CD8-positive, alpha-beta memory T cell (primary cell): ENCODE results near the gene IL26. TPM values are rescaled to one million over a fixed set of nuclear protein-coding genes. Genes with fewer than 3 reads are reported as not detected.

Experiments
- CTCF ChIA-PET: fragments of 350-600 bp; sonication (Branson Sonifier 250); formaldehyde crosslinking; loops from one replicate; lab custom pipeline; 2021; ENCODE audit warnings: antibody characterized with exemption; lab: Charles Lee
- POLR2A ChIA-PET: fragments of 350-600 bp; sonication (Branson Sonifier 250); formaldehyde crosslinking; loops from one replicate; lab custom pipeline; 2021; ENCODE audit warnings: antibody characterized with exemption; lab: Charles Lee
- DNase-seq, 5 donors: peaks; one replicate each; pipeline versions ENCODE4 v3.0.0 to v3.0.0-alpha.2; 2020 to 2022; ENCODE audit warnings: mixed read lengths in 1 of 5
- H3K27ac ChIP-seq: one replicate; pipeline ENCODE4 v1.7.0; 2013; ENCODE audit warnings: low read depth, mild to moderate bottlenecking, low read length, moderate library complexity
- H3K27me3 ChIP-seq: 2 replicates; pipeline ENCODE4 v1.7.0; 2013; ENCODE audit warnings: low read length, mild to moderate bottlenecking; ENCODE audit not compliant: insufficient read depth, poor library complexity, severe bottlenecking
- H3K36me3 ChIP-seq: 2 replicates; pipeline ENCODE4 v1.7.0; 2013; ENCODE audit warnings: mild to moderate bottlenecking, low read length, moderate library complexity; ENCODE audit not compliant: insufficient read depth
- H3K4me1 ChIP-seq: 2 replicates; pipeline ENCODE4 v1.7.0; 2013; ENCODE audit warnings: mild to moderate bottlenecking, low read length, moderate library complexity; ENCODE audit not compliant: insufficient read depth
- H3K4me3 ChIP-seq: 2 replicates; pipeline ENCODE4 v1.7.0; 2013; ENCODE audit warnings: mild to moderate bottlenecking, low read length
- H3K9me3 ChIP-seq: 2 replicates; pipeline ENCODE4 v1.7.0; 2013; ENCODE audit warnings: mild to moderate bottlenecking, low read length
- H3K27ac Mint-ChIP-seq, 8 donors: one replicate each; pipeline ENCODE4 v1.8.0; 2020 to 2021; ENCODE audit warnings: mixed read lengths in 8 of 8, mild to moderate bottlenecking in 6 of 8, inconsistent platforms in 3 of 8, moderate library complexity in 3 of 8
- H3K27me3 Mint-ChIP-seq, 2 donors: one replicate each; pipeline ENCODE4 v1.8.0; 2020 to 2021; ENCODE audit warnings: mixed read lengths in 2 of 2, mild to moderate bottlenecking in 1 of 2, moderate library complexity in 1 of 2
- H3K36me3 Mint-ChIP-seq, 3 donors: one replicate each; pipeline ENCODE4 v1.8.0; 2020 to 2021; ENCODE audit warnings: mixed read lengths in 3 of 3, inconsistent platforms in 1 of 3, mild to moderate bottlenecking in 1 of 3
- H3K4me1 Mint-ChIP-seq, 3 donors: one replicate each; pipeline ENCODE4 v1.8.0; 2020 to 2021; ENCODE audit warnings: mixed read lengths in 3 of 3, inconsistent platforms in 1 of 3, mild to moderate bottlenecking in 1 of 3
- H3K4me3 Mint-ChIP-seq, 7 donors: one replicate each; pipeline ENCODE4 v1.8.0; 2020 to 2021; ENCODE audit warnings: mixed read lengths in 7 of 7, mild to moderate bottlenecking in 6 of 7, moderate library complexity in 4 of 7, inconsistent platforms in 2 of 7
- H3K9me3 Mint-ChIP-seq, 5 donors: one replicate each; pipeline ENCODE4 v1.8.0; 2020 to 2022; ENCODE audit warnings: mixed read lengths in 5 of 5, mild to moderate bottlenecking in 3 of 5, moderate library complexity in 2 of 5, inconsistent platforms in 1 of 5
- polyA plus RNA-seq: library from polyadenylated mRNA; unstranded; fragments of 300-500 nt; fragmentation: Illumina TruSeq; gene quantifications from one replicate; pipeline ENCODE4 v1.2.3, GENCODE V29; 2021
- total RNA-seq, 2 experiments: library from RNA; stranded (reverse); gene quantifications; one replicate each; pipeline ENCODE4 v1.2.3, GENCODE V29; 2021

The IL26 gene
- total and polyA plus RNA-seq, 3 experiments from 2014 or later, result 0.28 to 1.00 (median 0.88) TPM

- no peak for DNase-seq
- Mint-ChIP-seq H3K9me3 (no peaks in the 10 kb centered on the region), H3K4me3 (peak overlapping the region in 2 of 7 donors; percentile 89 to 96), H3K27ac (peak overlapping the region in 5 of 8 donors; percentile 38 to 97 (median 94)), H3K4me1 (peaks cover 38 to 58% (median 50%) of the 10 kb centered on the region in 3 donors), H3K27me3 (peaks cover 0 to 3% of the 10 kb centered on the region in 2 donors), H3K36me3 (peaks cover 1 to 5% (median 2%) of the 10 kb centered on the region in 3 donors)
- ChIA-PET POLR2A (interaction anchor here (1.2 kb wide), 1 partner anchor 13 kb away, joined by 3 read pairs; no protein-coding TSS in a partner anchor), CTCF (interaction anchor here (0.8 to 2.5 kb wide), 2 partner anchors 15 to 882 kb away, joined by 4 to 10 read pairs; no protein-coding TSS in a partner anchor)
- Histone ChIP-seq H3K27me3 (no peaks in the 10 kb centered on the region), H3K9me3 (no peaks in the 10 kb centered on the region), H3K4me3 (no peak overlapping the region), H3K36me3 (no peaks in the 10 kb centered on the region), H3K4me1 (peaks cover 37% of the 10 kb centered on the region), H3K27ac (no peak overlapping the region)
Observed at GRCh38 chr12:68237619-68238018, 12.0 kb upstream of the IL26 start.

- Mint-ChIP-seq H3K27me3 (peaks cover 0 to 3% of the 10 kb centered on the region in 2 donors), H3K4me1 (peaks cover 38 to 58% (median 50%) of the 10 kb centered on the region in 3 donors), H3K4me3 (peak overlapping the region; percentile 76 to 96 (median 89)), H3K9me3 (no peaks in the 10 kb centered on the region), H3K36me3 (peaks cover 1 to 5% (median 2%) of the 10 kb centered on the region in 3 donors), H3K27ac (peak overlapping the region; percentile 68 to 97 (median 94))
- Histone ChIP-seq H3K4me3 (peak overlapping the region; percentile 52), H3K4me1 (peaks cover 37% of the 10 kb centered on the region), H3K9me3 (no peaks in the 10 kb centered on the region), H3K27me3 (no peaks in the 10 kb centered on the region), H3K27ac (no peak overlapping the region), H3K36me3 (no peaks in the 10 kb centered on the region)
- ChIA-PET CTCF (interaction anchor here (0.8 to 2.5 kb wide), 3 partner anchors 14 to 881 kb away, joined by 3 to 10 read pairs (median 4); no protein-coding TSS in a partner anchor), POLR2A (interaction anchor here (1.2 kb wide), 1 partner anchor 12 kb away, joined by 3 read pairs; no protein-coding TSS in a partner anchor)
- DNase-seq, result no peak
Observed at GRCh38 chr12:68237078-68237477, 11.5 kb upstream of the IL26 start.

GRCh38 chr12:68236421-68237059 is 10.9 kb upstream of the IL26 start:
- H3K4me1 Mint-ChIP-seq, result peaks cover 38 to 58% (median 49%) of the 10 kb centered on the region in 3 donors
- Histone ChIP-seq H3K4me1 (peaks cover 35% of the 10 kb centered on the region), H3K27me3 (no peaks in the 10 kb centered on the region), H3K4me3 (peak overlapping the region; percentile 52), H3K27ac (no peak overlapping the region), H3K9me3 (no peaks in the 10 kb centered on the region), H3K36me3 (no peaks in the 10 kb centered on the region)
- ChIA-PET CTCF (interaction anchor here (0.8 to 2.5 kb wide), 5 partner anchors 13 to 881 kb away, joined by 3 to 10 read pairs (median 3); no protein-coding TSS in a partner anchor), POLR2A (interaction anchor here (1.2 kb wide), 1 partner anchor 12 kb away, joined by 3 read pairs; no protein-coding TSS in a partner anchor)
- DNase-seq, result peak in 4 of 5 donors; percentile 11 to 62 (median 56)
- no peaks in the 10 kb centered on the region for H3K9me3 Mint-ChIP-seq
- H3K36me3 Mint-ChIP-seq, result peaks cover 1 to 5% (median 2%) of the 10 kb centered on the region in 3 donors
- peaks cover 0 to 3% of the 10 kb centered on the region in 2 donors for H3K27me3 Mint-ChIP-seq
- peak overlapping the region; percentile 76 to 96 (median 89) for H3K4me3 Mint-ChIP-seq
- peak overlapping the region; percentile 68 to 97 (median 94) for H3K27ac Mint-ChIP-seq

- H3K9me3 Mint-ChIP-seq, result no peaks in the 10 kb centered on the region
- peaks cover 0 to 2% (median 1%) of the 10 kb centered on the region in 3 donors for H3K36me3 Mint-ChIP-seq
- Histone ChIP-seq H3K27ac (no peak overlapping the region), H3K4me3 (no peak overlapping the region), H3K27me3 (no peaks in the 10 kb centered on the region), H3K9me3 (no peaks in the 10 kb centered on the region), H3K36me3 (no peaks in the 10 kb centered on the region), H3K4me1 (peaks cover 26% of the 10 kb centered on the region)
- H3K27me3 Mint-ChIP-seq, result peaks cover 0 to 3% of the 10 kb centered on the region in 2 donors
- DNase-seq, result no peak
- H3K27ac Mint-ChIP-seq, result peak overlapping the region in 6 of 8 donors; percentile 32 to 97 (median 73)
- CTCF ChIA-PET, result interaction anchor here (1.1 to 2.5 kb wide), 3 partner anchors 13 to 129 kb away, joined by 3 to 10 read pairs (median 3); no protein-coding TSS in a partner anchor
- H3K4me1 Mint-ChIP-seq, result peaks cover 29 to 49% (median 39%) of the 10 kb centered on the region in 3 donors
- POLR2A ChIA-PET, result no interaction called here
- peak overlapping the region in 5 of 7 donors; percentile 7 to 96 (median 88) for H3K4me3 Mint-ChIP-seq
Observed at GRCh38 chr12:68235576-68235975, 10.0 kb upstream of the IL26 start.

GRCh38 chr12:68234140-68234539 is 8.5 kb upstream of the IL26 start:
- no peak overlapping the region for H3K4me3 Mint-ChIP-seq
- no peaks in the 10 kb centered on the region for H3K9me3 ChIP-seq
- peaks cover 0 to 3% of the 10 kb centered on the region in 2 donors for H3K27me3 Mint-ChIP-seq
- H3K9me3 Mint-ChIP-seq, result no peaks in the 10 kb centered on the region
- CTCF ChIA-PET, result interaction anchor here (4.2 kb wide), 1 partner anchor 11 kb away, joined by 25 read pairs; no protein-coding TSS in a partner anchor
- H3K27ac Mint-ChIP-seq, result peak overlapping the region in 1 of 8 donors; percentile 56
- no peak overlapping the region for H3K4me3 ChIP-seq
- H3K4me1 Mint-ChIP-seq, result peaks cover 22 to 41% (median 32%) of the 10 kb centered on the region in 3 donors
- no peaks in the 10 kb centered on the region for H3K36me3 ChIP-seq
- DNase-seq, result no peak
- POLR2A ChIA-PET, result no interaction called here
- peaks cover 17% of the 10 kb centered on the region for H3K4me1 ChIP-seq
- H3K36me3 Mint-ChIP-seq, result peaks cover 0 to 2% (median 1%) of the 10 kb centered on the region in 3 donors
- H3K27ac ChIP-seq, result no peak overlapping the region
- no peaks in the 10 kb centered on the region for H3K27me3 ChIP-seq

- CTCF ChIA-PET, result interaction anchor here (4.2 kb wide), 1 partner anchor 11 kb away, joined by 25 read pairs; no protein-coding TSS in a partner anchor
Observed at GRCh38 chr12:68233498-68233897, 7.9 kb upstream of the IL26 start.

GRCh38 chr12:68231691-68232090 is 6.1 kb upstream of the IL26 start:
- no peak overlapping the region for H3K27ac ChIP-seq
- H3K9me3 ChIP-seq, result no peaks in the 10 kb centered on the region
- H3K27me3 ChIP-seq, result no peaks in the 10 kb centered on the region
- Mint-ChIP-seq H3K4me1 (peaks cover 11 to 28% (median 20%) of the 10 kb centered on the region in 3 donors), H3K36me3 (peaks cover 0 to 3% (median under 1%) of the 10 kb centered on the region in 3 donors), H3K27me3 (peaks cover 0 to 3% of the 10 kb centered on the region in 2 donors), H3K9me3 (no peaks in the 10 kb centered on the region), H3K27ac (no peak overlapping the region), H3K4me3 (no peak overlapping the region)
- H3K4me1 ChIP-seq, result peaks cover 7% of the 10 kb centered on the region
- ChIA-PET POLR2A (no interaction called here), CTCF (interaction anchor here (1.9 to 4.2 kb wide), 2 partner anchors 9 to 191 kb away, joined by 4 to 25 read pairs; no protein-coding TSS in a partner anchor)
- no peaks in the 10 kb centered on the region for H3K36me3 ChIP-seq
- no peak for DNase-seq
- no peak overlapping the region for H3K4me3 ChIP-seq

More at GRCh38 chr12:68233498-68233897, 7.9 kb upstream of the IL26 start:
- H3K4me1 ChIP-seq, result peaks cover 17% of the 10 kb centered on the region
- no peak overlapping the region for H3K4me3 ChIP-seq
- H3K4me3 Mint-ChIP-seq, result no peak overlapping the region
- peak overlapping the region in 1 of 8 donors; percentile 3 for H3K27ac Mint-ChIP-seq
- DNase-seq, result no peak
- POLR2A ChIA-PET, result no interaction called here
- no peaks in the 10 kb centered on the region for H3K9me3 ChIP-seq
- H3K27ac ChIP-seq, result no peak overlapping the region
- H3K9me3 Mint-ChIP-seq, result no peaks in the 10 kb centered on the region
- H3K27me3 Mint-ChIP-seq, result peaks cover 0 to 3% of the 10 kb centered on the region in 2 donors
- no peaks in the 10 kb centered on the region for H3K27me3 ChIP-seq
- no peaks in the 10 kb centered on the region for H3K36me3 ChIP-seq
- H3K36me3 Mint-ChIP-seq, result peaks cover 0 to 2% (median 1%) of the 10 kb centered on the region in 3 donors
- H3K4me1 Mint-ChIP-seq, result peaks cover 22 to 41% (median 32%) of the 10 kb centered on the region in 3 donors
